AG10803 (cell line): Measurements from ENCODE around the gene POLR1E.
A peak's percentile ranks its signal among the peaks of the same experiment; 100 is the strongest.
"Not testable (repeated sequence)": the region's sequence is repeated elsewhere in the genome, so short reads cannot be mapped to it uniquely, and the experiment has no call there.

Experiments used
- DNase-seq: peaks from one replicate; pipeline ENCODE4 v3.0.0; 2010; ENCODE audit warnings: low read depth
- H3K4me3 ChIP-seq: 2 replicates; pipeline ENCODE4 v1.5.1; 2011; ENCODE audit warnings: mild to moderate bottlenecking, low read length, control low read depth
- TF ChIP-seq, protein P1 (sequence below): conservative IDR thresholded peaks from 2 replicates; pipeline ENCODE4 v1.5.1; 2011; ENCODE audit warnings: mild to moderate bottlenecking, low read length, control low read depth, inconsistent platforms

Gene POLR1E

DNA sequence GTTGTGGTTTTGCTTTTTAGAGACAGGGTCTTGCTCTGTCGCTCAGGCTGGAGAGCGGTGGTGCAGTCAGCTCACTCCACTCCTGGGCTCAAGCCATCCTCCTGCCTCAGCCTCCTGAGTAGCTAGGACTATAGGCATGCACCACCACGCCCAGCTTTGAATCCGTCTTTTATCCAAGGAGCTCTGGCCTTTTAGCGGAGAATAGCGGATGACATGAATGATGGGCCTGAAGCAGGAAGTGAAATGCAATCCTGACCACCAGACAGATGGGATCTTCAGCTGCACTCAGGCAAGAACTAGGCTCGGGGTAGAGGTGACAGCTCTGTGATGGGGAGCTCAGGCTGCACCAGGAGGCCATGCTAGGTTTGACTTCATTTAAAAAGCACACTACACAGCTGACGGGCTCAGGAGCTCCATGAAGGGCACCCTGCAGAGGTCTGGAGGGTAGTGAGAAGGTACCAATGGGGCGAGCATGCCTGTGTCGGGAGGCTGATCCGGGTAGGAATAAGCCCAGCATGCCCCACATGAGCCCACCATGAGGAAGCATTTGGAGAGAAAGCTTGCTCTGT, 21.9 kb downstream of the POLR1E start:
- TF ChIP-seq, protein P1, sequence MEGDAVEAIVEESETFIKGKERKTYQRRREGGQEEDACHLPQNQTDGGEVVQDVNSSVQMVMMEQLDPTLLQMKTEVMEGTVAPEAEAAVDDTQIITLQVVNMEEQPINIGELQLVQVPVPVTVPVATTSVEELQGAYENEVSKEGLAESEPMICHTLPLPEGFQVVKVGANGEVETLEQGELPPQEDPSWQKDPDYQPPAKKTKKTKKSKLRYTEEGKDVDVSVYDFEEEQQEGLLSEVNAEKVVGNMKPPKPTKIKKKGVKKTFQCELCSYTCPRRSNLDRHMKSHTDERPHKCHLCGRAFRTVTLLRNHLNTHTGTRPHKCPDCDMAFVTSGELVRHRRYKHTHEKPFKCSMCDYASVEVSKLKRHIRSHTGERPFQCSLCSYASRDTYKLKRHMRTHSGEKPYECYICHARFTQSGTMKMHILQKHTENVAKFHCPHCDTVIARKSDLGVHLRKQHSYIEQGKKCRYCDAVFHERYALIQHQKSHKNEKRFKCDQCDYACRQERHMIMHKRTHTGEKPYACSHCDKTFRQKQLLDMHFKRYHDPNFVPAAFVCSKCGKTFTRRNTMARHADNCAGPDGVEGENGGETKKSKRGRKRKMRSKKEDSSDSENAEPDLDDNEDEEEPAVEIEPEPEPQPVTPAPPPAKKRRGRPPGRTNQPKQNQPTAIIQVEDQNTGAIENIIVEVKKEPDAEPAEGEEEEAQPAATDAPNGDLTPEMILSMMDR = no peak
- DNase-seq = no peak
- no peak overlapping the region for H3K4me3 ChIP-seq

DNA sequence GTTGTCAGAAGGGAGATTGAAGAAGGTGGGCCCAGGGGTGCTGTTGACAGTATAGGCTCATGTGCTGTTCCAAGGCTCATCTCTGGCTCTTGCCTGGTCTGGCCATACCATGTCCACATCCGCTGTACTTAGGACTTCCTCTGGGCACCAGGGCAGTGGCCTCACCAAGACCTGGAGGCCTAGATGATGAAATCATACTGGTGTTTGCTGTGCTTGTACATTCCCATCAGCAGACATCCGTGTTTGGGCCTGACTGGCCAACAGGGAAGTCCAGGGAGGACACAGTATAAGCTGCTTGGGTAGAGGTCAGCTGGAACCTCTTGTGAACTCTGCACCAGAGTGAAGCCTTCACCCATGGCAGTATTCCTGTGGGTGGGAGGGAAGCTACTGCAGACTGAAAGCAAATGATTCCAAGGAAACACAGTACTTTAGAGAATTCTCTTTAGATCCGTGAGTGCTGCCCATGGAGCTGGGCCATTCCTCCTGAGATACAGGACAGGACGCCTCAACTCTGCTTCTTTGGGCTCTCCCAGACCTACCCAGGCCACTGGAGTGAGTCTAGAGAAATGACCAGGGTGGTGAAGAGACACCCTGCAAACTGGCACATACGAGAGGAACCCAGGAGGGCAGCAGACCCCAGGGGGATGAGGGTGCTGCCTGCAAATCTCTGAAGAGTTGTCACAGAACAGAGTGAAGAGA, 22.5 kb downstream of the POLR1E start:
- peak; percentile 11 for DNase-seq
- TF ChIP-seq, protein P1 = no peak
- H3K4me3 ChIP-seq = no peak overlapping the region

DNA sequence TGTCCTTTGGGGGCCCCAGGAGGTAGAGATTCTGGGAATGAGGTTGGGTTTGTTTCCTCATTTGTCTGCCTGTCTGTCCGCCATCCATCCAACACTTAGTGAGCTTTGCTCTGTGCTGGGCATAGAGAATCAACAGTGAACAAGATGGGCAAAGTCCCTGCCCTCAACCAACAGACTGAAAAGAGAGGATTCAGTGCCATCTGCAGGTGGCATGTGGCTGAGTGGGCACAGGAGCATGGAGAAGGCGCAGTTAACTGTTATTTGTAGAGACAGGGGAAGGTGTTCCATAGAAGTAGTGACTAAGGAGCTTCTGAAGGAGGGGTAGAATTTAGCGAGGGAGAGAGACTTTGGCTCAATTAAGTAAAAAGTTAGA, 23.1 kb downstream of the POLR1E start:
- no peak overlapping the region for H3K4me3 ChIP-seq
- DNase-seq = no peak
- TF ChIP-seq, protein P1 = no peak

DNA sequence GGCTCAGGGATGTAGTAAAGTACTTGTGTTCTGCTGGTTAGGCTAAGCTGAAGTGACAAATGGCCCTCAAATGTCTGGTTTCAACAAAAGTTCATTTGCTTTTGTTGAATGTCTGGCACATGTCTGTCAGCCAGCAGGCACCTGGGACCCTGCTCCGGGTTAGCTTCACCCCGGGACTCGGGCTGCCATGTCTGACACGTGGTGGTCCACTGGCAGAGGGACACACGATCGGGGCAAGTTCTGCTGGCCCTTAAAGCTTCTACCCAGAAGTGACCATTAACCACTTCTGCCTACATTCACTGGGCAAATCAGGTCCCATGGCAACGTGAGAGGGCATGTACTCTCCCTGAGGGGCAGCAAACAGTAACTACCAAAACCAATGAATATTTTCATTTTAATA, 23.8 kb downstream of the POLR1E start:
- no peak overlapping the region for H3K4me3 ChIP-seq
- TF ChIP-seq, protein P1 = no peak
- no peak for DNase-seq

DNA sequence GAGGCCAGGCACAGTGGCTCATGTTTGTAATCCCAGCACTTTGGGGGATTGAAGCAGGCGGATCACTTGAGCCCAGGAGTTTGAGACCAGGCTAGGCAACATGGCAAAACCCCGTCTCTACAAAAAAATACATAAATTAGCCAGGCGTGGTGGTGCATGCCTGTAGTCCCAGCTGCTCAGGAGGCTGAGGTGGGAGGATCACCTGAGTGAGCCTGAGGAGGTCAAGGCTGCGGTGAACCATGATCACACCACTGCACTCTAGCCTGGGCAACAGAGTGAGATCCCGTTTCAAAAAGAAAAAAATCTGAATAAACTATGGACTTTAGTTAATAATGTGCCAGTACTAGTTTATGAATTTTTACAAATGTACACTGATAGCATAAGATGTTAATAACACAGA, 24.3 kb downstream of the POLR1E start:
- not testable (repeated sequence) for H3K4me3 ChIP-seq, DNase-seq

DNA sequence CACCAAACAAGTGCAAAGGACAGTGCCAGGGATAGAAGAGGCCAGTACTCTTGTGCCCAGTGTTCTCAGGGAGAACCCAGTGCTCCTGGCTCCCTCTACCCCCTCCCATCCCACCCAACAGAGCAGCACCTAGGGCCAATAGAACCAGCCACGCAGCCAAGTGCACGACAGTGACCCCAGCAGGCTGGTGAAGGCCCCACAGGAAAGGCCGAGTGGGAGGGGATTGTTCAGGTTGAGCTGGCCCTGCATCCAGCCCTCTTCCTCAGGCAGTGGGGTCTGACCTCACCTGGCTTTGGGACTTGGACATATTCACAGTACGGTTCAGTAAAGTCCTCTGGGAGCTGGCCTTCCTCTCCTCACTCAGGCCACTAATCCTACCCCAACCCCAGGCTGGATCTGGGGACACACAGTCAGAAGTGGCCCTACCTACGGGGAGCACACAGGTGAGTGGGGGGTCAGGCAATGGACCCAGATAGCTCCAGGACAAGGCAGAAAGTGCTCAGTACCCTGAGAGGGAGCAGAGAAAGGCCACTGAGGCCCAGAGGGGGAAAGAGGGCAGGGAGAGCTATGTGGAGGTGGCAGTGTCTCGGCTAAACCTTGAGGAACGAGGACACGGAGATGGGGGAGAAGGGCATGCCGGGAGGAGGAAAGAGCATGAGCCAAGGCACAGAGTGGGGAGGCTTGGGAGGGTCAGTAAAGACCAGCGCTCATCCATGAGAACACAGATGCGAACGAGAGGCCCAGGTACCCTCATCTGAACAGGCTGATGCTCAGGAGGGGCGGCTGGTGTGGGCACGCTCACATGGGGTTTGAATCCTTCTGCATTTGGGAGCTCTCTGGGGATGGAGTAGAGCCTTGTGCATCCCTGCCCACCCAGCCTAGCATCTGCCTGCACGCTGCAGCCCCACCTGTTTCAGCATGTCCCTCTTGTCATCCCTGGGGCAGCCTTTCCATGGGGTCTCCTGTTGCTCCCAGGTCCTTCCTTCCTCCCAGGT, 25.6 kb downstream of the POLR1E start:
- H3K4me3 ChIP-seq = no peak overlapping the region
- DNase-seq = no peak
- TF ChIP-seq, protein P1 = 0 out of 2 replicates have a peak, but pooled peaks have one; percentile 11

DNA sequence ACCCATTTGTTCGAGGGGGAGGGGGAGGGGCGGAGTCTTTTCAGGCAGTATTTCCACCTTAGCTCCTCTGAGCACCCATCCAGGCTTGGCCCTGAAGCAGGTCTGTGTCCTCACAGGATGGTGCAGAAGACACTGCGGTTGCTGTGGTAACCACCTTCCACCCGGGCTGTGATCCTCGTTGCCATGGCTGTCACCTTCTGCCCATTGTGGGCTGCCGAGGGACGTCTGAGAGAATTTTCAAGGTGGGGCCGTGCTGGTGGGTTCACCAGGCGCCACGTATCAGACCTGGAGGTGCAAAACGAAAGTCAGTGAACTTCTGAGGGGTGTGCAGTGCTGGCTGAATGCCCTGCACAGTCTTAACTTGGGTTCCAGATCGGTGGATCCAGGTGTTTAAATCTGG, 26.7 kb downstream of the POLR1E start:
- TF ChIP-seq, protein P1 = no peak
- DNase-seq = no peak
- H3K4me3 ChIP-seq = no peak overlapping the region

DNA sequence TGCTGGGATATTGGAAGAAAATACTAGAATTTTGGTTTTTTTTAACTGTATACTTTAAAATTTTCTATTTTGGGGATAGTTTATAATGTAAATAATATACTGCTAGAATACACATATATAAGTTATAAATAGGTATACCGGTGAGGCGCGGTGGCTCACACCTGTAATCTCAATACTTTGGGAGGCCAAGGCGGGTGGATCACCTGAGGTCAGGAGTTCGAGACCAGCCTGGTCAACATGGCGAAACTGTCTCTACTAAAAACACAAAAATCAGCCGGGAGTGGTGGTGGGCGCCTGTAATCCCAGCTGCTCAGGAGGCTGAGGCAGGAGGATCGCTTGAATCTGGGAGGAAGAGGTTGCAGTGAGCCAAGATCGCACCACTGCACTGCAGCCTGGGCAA, 28.7 kb downstream of the POLR1E start:
- not testable (repeated sequence) for H3K4me3 ChIP-seq, DNase-seq
